NB4 (cell line): ENCODE results near the gene PLAC1.

ENCODE experiments used
- POLR2A ChIP-seq: IDR thresholded peaks from 2 replicates; pipeline ENCODE4 v1.6.1; 2011; ENCODE audit warnings: mild to moderate bottlenecking; ENCODE audit not compliant: insufficient read length; ENCODE audit errors: extremely low read depth
- TF ChIP-seq, protein P1 (sequence below): IDR thresholded peaks from one replicate; pipeline ENCODE4 v1.5.1; 2012; ENCODE audit warnings: low read depth, low read length

DNA sequence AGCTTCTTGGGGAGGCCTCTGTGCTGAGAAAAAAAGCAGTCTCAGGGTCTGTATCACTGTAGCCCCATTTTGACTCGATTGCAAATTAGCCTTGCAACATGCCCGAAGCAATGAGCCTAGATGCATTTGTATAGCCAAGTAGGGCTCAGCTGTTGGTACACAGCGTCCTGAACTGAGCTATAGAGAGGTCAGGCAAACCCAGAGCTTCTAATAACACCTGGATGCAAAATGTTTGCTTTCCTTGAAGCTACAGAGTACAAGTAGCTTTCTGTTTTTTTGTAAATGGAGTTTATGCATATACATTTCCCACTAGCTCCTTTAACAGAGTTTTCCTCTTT, 87.8 kb downstream of the PLAC1 start:
- no peak for TF ChIP-seq POLR2A
- TF ChIP-seq, protein P1, sequence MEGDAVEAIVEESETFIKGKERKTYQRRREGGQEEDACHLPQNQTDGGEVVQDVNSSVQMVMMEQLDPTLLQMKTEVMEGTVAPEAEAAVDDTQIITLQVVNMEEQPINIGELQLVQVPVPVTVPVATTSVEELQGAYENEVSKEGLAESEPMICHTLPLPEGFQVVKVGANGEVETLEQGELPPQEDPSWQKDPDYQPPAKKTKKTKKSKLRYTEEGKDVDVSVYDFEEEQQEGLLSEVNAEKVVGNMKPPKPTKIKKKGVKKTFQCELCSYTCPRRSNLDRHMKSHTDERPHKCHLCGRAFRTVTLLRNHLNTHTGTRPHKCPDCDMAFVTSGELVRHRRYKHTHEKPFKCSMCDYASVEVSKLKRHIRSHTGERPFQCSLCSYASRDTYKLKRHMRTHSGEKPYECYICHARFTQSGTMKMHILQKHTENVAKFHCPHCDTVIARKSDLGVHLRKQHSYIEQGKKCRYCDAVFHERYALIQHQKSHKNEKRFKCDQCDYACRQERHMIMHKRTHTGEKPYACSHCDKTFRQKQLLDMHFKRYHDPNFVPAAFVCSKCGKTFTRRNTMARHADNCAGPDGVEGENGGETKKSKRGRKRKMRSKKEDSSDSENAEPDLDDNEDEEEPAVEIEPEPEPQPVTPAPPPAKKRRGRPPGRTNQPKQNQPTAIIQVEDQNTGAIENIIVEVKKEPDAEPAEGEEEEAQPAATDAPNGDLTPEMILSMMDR = no peak
